ENCODE results near the gene AIF1L.

DNA sequence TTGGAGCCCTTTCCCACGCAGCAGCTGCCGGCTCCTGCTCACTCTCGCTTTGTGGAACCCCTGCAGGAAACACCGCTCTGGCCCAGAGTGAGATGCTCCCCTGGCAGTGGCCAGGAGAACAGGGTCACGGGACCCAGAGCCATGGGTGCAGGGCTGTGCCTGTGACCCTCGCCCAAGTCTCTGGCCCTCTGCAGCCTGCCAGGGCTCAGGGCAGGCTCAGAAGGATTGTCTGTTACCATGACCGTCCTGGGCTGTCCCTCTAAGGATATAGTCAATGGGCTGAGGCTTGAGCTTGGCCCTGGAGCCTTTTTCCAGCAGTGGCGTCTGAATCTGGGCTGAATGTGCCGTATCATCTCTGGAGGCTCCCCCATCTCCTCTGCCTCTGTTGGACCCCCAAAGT, 28.7 kb upstream of the AIF1L start:
- TF ChIP-seq, protein P1, sequence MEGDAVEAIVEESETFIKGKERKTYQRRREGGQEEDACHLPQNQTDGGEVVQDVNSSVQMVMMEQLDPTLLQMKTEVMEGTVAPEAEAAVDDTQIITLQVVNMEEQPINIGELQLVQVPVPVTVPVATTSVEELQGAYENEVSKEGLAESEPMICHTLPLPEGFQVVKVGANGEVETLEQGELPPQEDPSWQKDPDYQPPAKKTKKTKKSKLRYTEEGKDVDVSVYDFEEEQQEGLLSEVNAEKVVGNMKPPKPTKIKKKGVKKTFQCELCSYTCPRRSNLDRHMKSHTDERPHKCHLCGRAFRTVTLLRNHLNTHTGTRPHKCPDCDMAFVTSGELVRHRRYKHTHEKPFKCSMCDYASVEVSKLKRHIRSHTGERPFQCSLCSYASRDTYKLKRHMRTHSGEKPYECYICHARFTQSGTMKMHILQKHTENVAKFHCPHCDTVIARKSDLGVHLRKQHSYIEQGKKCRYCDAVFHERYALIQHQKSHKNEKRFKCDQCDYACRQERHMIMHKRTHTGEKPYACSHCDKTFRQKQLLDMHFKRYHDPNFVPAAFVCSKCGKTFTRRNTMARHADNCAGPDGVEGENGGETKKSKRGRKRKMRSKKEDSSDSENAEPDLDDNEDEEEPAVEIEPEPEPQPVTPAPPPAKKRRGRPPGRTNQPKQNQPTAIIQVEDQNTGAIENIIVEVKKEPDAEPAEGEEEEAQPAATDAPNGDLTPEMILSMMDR (IDR thresholded peaks at IDR 0.05): no peak
- TF ChIP-seq POLR2AphosphoS5 (IDR thresholded peaks at IDR 0.05): no peak
